ENCODE results near the gene PDGFRB. TPM values are rescaled to one million over a fixed set of nuclear protein-coding genes. Genes with fewer than 3 reads are reported as not detected.

PDGFRB gene
- polyA plus RNA-seq, 1 donor from 2014 or later, result not detected

- no peaks in the 10 kb centered on the region for H3K9me3 ChIP-seq (ENCODE audit: low read length)
- TF ChIP-seq, protein P1, sequence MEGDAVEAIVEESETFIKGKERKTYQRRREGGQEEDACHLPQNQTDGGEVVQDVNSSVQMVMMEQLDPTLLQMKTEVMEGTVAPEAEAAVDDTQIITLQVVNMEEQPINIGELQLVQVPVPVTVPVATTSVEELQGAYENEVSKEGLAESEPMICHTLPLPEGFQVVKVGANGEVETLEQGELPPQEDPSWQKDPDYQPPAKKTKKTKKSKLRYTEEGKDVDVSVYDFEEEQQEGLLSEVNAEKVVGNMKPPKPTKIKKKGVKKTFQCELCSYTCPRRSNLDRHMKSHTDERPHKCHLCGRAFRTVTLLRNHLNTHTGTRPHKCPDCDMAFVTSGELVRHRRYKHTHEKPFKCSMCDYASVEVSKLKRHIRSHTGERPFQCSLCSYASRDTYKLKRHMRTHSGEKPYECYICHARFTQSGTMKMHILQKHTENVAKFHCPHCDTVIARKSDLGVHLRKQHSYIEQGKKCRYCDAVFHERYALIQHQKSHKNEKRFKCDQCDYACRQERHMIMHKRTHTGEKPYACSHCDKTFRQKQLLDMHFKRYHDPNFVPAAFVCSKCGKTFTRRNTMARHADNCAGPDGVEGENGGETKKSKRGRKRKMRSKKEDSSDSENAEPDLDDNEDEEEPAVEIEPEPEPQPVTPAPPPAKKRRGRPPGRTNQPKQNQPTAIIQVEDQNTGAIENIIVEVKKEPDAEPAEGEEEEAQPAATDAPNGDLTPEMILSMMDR (IDR thresholded peaks at IDR 0.05; ENCODE audit: poor library complexity, severe bottlenecking), result no peak
- no peak for TF ChIP-seq RAD21 (conservative IDR thresholded peaks at IDR 0.05)
- no peak for TF ChIP-seq POLR2AphosphoS5 (IDR thresholded peaks at IDR 0.05)
- TF ChIP-seq EP300 (conservative IDR thresholded peaks at IDR 0.05; ENCODE audit: poor library complexity, severe bottlenecking), result no peak
- no peak for TF ChIP-seq TAF1 (IDR thresholded peaks at IDR 0.05; ENCODE audit: low read depth)
- TF ChIP-seq MXI1 (conservative IDR thresholded peaks at IDR 0.05; ENCODE audit: poor library complexity, severe bottlenecking), result no peak
- no peak for TF ChIP-seq REST (IDR thresholded peaks at IDR 0.05; ENCODE audit: borderline replicate concordance)
- no peak for TF ChIP-seq SMC3 (conservative IDR thresholded peaks at IDR 0.05; ENCODE audit: poor library complexity)
- TF ChIP-seq EZH2 (IDR thresholded peaks at IDR 0.05; ENCODE audit: borderline replicate concordance, insufficient read depth, low read length, poor library complexity, severe bottlenecking), result no peak
- no peaks in the 10 kb centered on the region for H4K20me1 ChIP-seq (ENCODE audit: insufficient read depth)
- H3K36me3 ChIP-seq (ENCODE audit: insufficient read depth, low read length), result no peaks in the 10 kb centered on the region
- no peak overlapping the region for H3K4me2 ChIP-seq (ENCODE audit: low read length)
- H3K27me3 ChIP-seq (ENCODE audit: insufficient read depth, low read depth, low read length), result no peaks in the 10 kb centered on the region
- H2AFZ ChIP-seq (ENCODE audit: low read depth, low read length), result no peak overlapping the region
- H3K9me2 ChIP-seq (ENCODE audit: insufficient read depth, low read length), result no peaks in the 10 kb centered on the region
- H3F3A ChIP-seq (ENCODE audit: insufficient read depth, low read length, poor library complexity, severe bottlenecking), result no peaks in the 10 kb centered on the region
- no peaks in the 10 kb centered on the region for H3K79me2 ChIP-seq (replicated peaks; ENCODE audit: insufficient read depth, low read length)
- H3K4me3 ChIP-seq (ENCODE audit: low read length), result no peak overlapping the region
- no peak overlapping the region for H3K9ac ChIP-seq (ENCODE audit: low read length)
- no peak overlapping the region for H3K27ac ChIP-seq (ENCODE audit: low read length)
Measured at GRCh38 chr5:150080696-150081435, 74.8 kb downstream of the PDGFRB start.

- Histone ChIP-seq H3K36me3 (ENCODE audit: insufficient read depth, low read length) (no peaks in the 10 kb centered on the region), H4K20me1 (ENCODE audit: insufficient read depth) (no peaks in the 10 kb centered on the region), H2AFZ (ENCODE audit: low read depth, low read length) (no peak overlapping the region), H3K27me3 (ENCODE audit: insufficient read depth, low read depth, low read length) (no peaks in the 10 kb centered on the region), H3K4me3 (ENCODE audit: low read length) (no peak overlapping the region), H3F3A (ENCODE audit: insufficient read depth, low read length, poor library complexity, severe bottlenecking) (no peaks in the 10 kb centered on the region), H3K9me3 (ENCODE audit: low read length) (no peaks in the 10 kb centered on the region), H3K9me2 (ENCODE audit: insufficient read depth, low read length) (no peaks in the 10 kb centered on the region), H3K9ac (ENCODE audit: low read length) (no peak overlapping the region), H3K27ac (ENCODE audit: low read length) (no peak overlapping the region), H3K79me2 (replicated peaks; ENCODE audit: insufficient read depth, low read length) (no peaks in the 10 kb centered on the region), H3K4me2 (ENCODE audit: low read length) (no peak overlapping the region)
- TF ChIP-seq EP300 (conservative IDR thresholded peaks at IDR 0.05; ENCODE audit: poor library complexity, severe bottlenecking) (no peak), REST (IDR thresholded peaks at IDR 0.05; ENCODE audit: borderline replicate concordance) (no peak), POLR2AphosphoS5 (IDR thresholded peaks at IDR 0.05) (no peak), RAD21 (conservative IDR thresholded peaks at IDR 0.05) (no peak), MXI1 (conservative IDR thresholded peaks at IDR 0.05; ENCODE audit: poor library complexity, severe bottlenecking) (no peak), SMC3 (conservative IDR thresholded peaks at IDR 0.05; ENCODE audit: poor library complexity) (no peak), EZH2 (IDR thresholded peaks at IDR 0.05; ENCODE audit: borderline replicate concordance, insufficient read depth, low read length, poor library complexity, severe bottlenecking) (no peak), TAF1 (IDR thresholded peaks at IDR 0.05; ENCODE audit: low read depth) (no peak)
- TF ChIP-seq, protein P1 (IDR thresholded peaks at IDR 0.05; ENCODE audit: poor library complexity, severe bottlenecking), result no peak
Measured at GRCh38 chr5:150079909-150080461, 75.7 kb downstream of the PDGFRB start.

All from neural cell (in vitro differentiated cells).